22Rv1 (cell line): Measurements from ENCODE around the gene SMYD3.

ENCODE experiments used
- ZFX ChIP-seq: fragments of 450-650 bp; IDR thresholded peaks from 2 replicates; pipeline ENCODE4 v1.6.1; 2017; ENCODE audit warnings: antibody characterized with exemption, borderline replicate concordance
- TF ChIP-seq, protein P1 (sequence below): fragments of 450-650 bp; IDR thresholded peaks from 2 replicates; pipeline ENCODE4 v1.5.1; 2017; ENCODE audit warnings: mild to moderate bottlenecking

GRCh38 chr1:246544001-246544400, 36.9 kb upstream of the SMYD3 start:
- TF ChIP-seq, protein P1, sequence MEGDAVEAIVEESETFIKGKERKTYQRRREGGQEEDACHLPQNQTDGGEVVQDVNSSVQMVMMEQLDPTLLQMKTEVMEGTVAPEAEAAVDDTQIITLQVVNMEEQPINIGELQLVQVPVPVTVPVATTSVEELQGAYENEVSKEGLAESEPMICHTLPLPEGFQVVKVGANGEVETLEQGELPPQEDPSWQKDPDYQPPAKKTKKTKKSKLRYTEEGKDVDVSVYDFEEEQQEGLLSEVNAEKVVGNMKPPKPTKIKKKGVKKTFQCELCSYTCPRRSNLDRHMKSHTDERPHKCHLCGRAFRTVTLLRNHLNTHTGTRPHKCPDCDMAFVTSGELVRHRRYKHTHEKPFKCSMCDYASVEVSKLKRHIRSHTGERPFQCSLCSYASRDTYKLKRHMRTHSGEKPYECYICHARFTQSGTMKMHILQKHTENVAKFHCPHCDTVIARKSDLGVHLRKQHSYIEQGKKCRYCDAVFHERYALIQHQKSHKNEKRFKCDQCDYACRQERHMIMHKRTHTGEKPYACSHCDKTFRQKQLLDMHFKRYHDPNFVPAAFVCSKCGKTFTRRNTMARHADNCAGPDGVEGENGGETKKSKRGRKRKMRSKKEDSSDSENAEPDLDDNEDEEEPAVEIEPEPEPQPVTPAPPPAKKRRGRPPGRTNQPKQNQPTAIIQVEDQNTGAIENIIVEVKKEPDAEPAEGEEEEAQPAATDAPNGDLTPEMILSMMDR, result no peak
- TF ChIP-seq ZFX, result no peak
